Testis (tissue), 2 donors: ENCODE measurements around the gene SARM1.

Experiments used
- CTCF ChIP-seq, 3 experiments: fragments of 450-650 bp in 2 of 3; fragments of 200-600 bp in 1 of 3; sonication (generic) in 1 of 3; IDR thresholded peaks; one replicate each; pipeline ENCODE4 v1.5.1; 2016 to 2019; ENCODE audit warnings: antibody characterized with exemption in 3 of 3, mild to moderate bottlenecking in 2 of 3, moderate library complexity in 1 of 3
- POLR2A ChIP-seq: fragments of 450-650 bp; IDR thresholded peaks from one replicate; pipeline ENCODE4 v1.6.1; 2017; ENCODE audit warnings: antibody characterized with exemption, mild to moderate bottlenecking, moderate library complexity

- no peak for TF ChIP-seq POLR2A
- TF ChIP-seq CTCF (IDR thresholded peaks at IDR 0.05), result no peak
Measured at GRCh38 chr17:28443901-28444638, 72.6 kb downstream of the SARM1 start.
